Measurements from ENCODE around the gene UBE2K.

DNA sequence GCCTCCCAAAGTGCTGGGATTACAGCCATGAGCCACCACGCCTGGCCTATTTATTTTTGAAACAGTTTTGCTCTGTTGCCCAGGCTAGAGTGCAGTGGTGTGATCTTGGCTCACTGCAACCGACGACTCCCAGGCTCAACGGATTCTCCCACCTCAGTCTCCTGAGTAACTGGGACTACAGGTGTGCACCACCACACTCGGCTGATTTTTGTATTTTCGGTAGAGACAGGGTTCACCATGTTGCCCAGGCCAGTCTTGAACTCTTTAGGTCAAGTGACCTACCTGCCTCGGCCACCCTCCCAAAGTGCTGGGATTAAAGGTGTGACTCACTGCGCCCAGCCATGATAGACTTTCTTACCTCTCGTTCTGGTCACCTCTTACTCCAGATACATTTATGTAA, 124.0 kb downstream of the UBE2K start:
- TF ChIP-seq EZH2 (IDR thresholded peaks at IDR 0.05; ENCODE audit: insufficient read depth, poor library complexity, severe bottlenecking) (no peak), EZH2phosphoT487 (IDR thresholded peaks at IDR 0.05; ENCODE audit: insufficient read depth, low read depth) (no peak)
